GM19035 (cell line): ENCODE measurements around the gene KCNK6.

Experiments
- ATAC-seq: cut with Tn5 transposase; IDR thresholded peaks from one replicate; pipeline ENCODE4 v1.9.1; 2021; ENCODE audit not compliant: unreplicated experiment

Gene KCNK6

GRCh38 chr19:38319421-38320258 is at the start of gene KCNK6:
TSS of gene KCNK6 (plus strand) at chr19:38319845. CDS start at chr19:38319951, 106 bp downstream.
- ATAC-seq: no peak

DNA sequence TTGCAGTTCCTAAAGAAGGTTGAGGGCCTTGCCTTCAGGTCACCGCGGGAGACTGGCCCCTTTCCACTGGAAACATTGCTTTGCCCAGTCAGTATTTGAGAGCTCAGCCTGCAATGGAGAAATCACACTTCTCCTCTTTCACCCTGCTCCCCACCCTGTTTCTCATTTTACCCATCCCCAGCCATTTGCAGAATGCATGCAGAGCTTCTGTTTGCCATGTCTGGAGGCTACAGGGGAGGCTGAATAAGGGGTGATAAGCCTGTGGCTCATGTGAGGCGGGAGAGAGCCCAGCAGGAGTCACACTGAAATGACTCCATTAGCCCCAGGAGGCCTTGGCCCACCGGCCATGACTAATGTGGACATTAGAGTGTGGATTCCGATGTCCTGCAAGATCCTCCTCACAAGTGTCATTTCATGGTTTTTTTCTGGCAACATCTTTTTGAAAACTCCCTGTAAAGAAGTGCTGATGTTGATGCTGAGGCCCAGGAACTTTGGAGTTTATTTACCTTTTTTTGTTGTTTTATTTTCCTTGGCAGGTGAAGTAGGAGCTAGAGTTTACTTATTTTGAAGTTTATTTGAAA is 49.0 kb upstream of the KCNK6 start:
- no peak for ATAC-seq

- no peak for ATAC-seq
Measured at GRCh38 chr19:38273499-38273898, 46.1 kb upstream of the KCNK6 start.

GRCh38 chr19:38274739-38275138 is 44.9 kb upstream of the KCNK6 start:
- ATAC-seq: no peak

- no peak for ATAC-seq
Measured at GRCh38 chr19:38276942-38277517, 42.6 kb upstream of the KCNK6 start.

DNA sequence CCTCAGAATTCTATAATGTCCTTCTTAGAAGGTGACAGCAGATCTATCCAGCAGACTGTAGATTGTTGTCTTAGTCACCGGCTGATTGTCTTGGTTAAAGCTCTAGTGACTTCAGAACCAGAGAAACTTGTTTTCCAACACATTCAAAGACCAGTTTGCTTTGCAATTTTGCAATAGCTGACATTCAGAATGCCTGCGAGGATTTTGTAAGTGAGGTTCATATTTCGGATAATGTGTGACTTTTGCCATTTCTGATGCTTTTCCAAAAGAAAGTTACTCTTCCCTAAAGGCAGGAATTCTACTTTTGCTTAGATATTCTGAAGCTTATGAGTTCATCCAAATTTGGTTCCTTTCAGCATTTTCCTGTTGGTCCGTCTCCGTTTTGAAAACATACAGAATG is 42.1 kb upstream of the KCNK6 start:
- ATAC-seq: no peak

- no peak for ATAC-seq
Measured at GRCh38 chr19:38277969-38278680, 41.5 kb upstream of the KCNK6 start.

DNA sequence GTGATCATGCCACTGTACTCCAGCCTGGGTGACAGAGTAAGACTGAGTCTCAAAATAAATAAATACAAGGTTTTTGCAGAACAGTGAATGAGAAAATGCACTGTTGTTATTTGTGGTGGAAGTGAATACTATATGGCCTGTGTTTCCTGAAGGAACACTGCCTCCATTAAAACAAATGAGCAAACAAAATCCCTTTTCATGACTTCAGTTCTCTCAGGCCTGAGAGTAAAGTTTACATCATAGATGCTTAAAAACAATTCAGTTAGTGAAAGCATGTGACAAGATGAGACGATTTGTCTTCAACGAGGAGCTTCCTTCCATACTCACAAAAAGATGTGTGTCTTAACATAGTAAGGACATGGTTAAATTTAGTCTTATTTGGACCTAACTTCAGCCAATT is 40.9 kb upstream of the KCNK6 start:
- no peak for ATAC-seq

DNA sequence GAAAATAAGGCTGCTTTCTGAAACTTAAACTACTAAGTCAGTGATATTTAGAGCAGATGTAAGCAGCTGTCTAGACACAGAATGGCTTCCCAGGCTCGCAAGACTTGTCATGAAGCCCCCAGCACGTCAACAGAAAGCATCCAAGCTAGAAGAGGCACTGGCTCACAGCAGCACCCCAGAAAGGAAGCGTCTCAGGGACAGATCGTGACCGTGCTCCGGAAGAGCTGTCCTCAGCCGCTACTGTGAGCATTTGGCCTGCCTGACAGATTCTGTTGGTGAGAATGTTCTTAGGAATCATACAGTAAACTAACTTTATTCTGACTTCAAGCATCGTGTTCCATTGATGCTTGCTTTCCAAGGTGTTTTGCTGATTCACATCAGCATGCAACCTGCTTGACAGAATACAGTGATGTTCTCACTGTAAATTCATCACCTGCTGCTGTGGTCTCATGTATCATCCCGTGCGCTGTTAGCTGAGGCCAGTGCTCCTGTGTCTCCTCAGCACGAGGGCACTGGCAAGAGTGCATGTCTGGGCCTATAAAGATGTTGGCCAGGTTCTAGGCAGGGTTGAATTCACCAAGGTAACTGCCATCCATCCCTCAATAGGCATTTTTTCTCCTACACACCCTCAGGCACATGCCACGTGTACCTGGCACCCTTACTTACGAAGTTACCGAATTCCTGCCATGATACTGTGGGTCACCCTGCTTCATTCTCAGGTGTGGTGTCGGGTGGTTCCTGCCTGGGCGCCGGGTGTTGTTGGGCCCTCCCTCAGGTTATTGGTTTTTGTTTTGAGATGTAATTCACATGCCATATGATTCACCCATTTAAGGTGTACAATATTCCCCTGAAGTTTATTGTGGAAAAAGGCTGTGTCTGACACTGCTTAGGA is 39.4 kb upstream of the KCNK6 start:
- no peak for ATAC-seq

DNA sequence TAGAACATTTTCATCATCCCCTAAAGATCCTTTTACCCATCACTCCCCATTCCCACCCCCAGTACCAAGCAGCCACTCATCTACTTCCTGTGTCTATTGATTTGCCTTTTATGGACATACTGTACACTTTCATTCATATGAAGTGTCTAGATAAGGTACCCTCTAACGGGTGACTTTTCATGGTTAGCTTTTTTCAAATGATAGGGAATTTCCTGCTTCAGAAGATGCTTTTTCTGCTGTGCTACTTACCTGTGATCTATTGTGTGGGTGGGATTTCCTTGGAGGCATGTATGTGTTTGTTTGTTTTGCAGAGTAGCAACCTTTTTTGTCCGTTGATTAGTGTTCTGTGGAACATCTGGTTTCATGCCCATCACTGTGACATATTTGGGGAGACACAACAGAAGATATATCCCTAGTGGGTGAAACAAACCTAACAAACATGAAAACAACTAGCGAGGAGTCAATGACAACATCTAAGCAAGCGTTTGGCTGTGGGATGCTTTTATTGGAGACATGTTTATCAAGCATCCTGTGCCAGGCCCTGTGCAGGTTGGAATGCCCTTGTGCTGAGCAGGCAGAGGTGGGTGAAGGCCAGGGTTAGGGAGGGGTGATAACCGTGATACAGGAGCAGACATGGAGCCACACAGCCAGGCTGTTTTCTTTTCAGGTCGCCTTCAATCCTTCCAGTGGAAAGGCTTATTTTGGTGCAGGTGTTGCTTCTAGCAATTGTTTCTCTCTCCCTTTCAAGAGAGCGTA is 37.7 kb upstream of the KCNK6 start:
- no peak for ATAC-seq

GRCh38 chr19:38283271-38283670 is 36.4 kb upstream of the KCNK6 start:
- ATAC-seq: no peak

GRCh38 chr19:38284422-38284821 is 35.2 kb upstream of the KCNK6 start:
- ATAC-seq: no peak

DNA sequence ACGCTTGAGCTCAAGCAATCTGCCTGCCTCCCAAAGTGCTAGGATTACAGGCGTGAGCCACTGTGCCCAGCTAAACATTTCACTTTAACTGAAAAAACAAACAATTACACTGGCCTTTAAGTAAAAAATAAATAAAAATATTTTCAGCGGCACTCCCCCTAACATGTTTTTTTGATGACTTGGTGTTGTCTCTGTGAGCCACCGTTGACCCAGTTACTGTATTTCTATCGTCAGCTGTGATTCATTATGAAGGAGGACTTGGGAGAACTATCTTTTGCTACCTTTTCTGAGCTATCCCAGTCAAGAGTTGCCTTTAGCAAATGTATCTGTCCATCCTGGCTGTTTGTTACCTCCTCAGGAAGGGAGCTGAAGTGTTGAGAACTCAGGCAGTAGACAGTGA is 34.1 kb upstream of the KCNK6 start:
- no peak for ATAC-seq

DNA sequence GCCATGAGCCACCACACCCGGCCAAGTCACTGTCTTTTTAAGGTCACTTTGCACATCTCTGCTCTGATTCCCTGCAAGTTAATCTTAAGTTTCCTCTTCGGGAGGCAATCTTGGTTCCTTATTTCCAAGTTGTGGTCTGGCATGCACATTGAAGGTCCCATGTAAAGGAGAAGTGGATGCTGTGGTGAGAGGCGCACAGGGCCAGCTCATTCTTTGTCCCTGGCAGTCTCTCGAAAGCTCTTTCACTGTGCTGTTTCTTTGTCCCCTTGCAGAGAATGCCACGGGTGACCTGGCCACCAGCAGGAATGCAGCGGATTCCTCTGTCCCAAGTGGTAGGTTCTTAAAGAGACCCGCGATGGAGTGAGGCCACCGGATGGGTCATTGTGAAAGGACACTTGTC is 32.0 kb upstream of the KCNK6 start:
- no peak for ATAC-seq

DNA sequence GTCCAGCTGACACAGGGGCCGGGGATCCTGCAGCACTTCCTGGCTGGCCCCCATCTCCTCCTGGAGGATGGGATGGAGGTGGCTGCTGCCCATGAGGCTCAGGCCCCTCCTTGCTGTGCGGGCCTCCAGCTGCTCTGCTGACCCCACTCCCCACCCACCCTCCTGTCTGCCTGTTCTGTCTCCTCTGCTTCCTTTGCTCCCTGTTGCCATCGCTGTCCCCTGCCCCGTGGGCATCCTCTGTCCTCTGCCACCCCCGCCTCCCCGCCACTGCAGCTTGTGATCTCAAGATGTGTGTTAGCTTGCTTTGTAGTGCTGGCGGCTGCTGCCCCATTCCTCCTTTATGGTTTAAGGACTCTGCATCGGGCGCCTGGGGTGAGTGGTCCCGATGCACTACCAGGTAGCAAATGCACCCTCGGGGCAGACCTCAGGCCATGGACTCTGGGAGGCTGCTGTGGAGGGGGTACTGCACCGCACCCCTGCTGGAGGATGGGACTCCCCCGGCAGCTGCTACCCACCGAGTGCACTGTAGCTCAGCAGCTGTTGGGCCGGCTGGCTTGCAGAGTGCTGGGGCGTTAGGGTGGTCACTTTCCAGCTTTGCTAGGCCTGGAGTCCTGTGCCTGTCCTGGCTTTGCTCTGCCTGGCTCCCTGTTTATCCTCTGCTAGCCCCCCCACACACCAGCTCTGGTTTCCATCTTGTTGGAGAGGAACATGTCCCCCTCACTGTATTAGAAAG is 31.4 kb upstream of the KCNK6 start:
- ATAC-seq: no peak

DNA sequence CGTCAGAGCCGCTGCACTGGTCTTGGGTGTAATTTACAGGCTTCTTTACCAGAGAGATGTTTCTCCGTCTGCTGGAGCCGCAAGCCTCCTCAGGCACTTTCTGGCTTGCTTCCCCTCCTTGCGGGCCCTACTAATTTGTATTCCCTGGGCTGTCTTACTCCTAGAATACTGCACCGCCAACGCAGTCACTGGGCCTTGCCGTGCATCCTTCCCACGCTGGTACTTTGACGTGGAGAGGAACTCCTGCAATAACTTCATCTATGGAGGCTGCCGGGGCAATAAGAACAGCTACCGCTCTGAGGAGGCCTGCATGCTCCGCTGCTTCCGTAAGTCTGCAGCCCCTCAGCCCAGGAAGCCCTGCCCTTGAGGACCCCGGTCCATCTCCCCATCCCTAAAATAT is 29.7 kb upstream of the KCNK6 start:
- no peak for ATAC-seq

DNA sequence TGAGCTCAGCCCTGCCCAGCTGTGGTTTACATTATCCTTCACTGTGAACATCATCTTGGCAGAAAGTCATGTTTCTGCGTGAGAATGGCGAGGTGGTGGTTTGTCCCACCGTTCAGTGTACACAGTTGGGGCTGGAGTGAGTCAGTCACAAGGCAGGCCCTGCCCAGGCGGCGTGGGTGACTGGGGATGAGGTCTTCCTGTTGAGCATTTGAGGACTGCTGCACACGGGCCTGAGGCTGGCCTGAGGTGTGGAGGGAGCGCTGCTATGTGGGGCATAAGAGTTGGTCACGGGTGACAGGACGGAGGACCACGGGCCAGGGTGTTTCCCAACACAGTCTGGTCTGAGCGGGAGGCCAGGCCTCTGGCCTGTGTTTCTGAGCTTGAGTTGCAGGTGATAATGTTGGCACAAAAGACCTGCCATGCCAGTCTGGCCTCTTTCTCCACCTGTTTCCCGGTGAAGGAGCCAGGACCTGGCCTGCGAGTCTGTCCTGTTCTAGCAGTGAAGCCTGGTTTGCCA is 29.0 kb upstream of the KCNK6 start:
- ATAC-seq: no peak

- no peak for ATAC-seq
Measured at GRCh38 chr19:38291855-38292254, 27.8 kb upstream of the KCNK6 start.

GRCh38 chr19:38293281-38293680 is 26.4 kb upstream of the KCNK6 start:
- no peak for ATAC-seq
